GM12864 (cell line): Measurements from ENCODE around the gene LINGO1.

ENCODE experiments used
- DNase-seq: peaks from one replicate; pipeline ENCODE4 v3.0.0-alpha.2; 2011; ENCODE audit warnings: low read depth
- H3K4me3 ChIP-seq: 2 replicates; pipeline ENCODE4 v1.5.1; 2011; ENCODE audit warnings: mild to moderate bottlenecking, low read depth, low read length, control low read depth
- CTCF ChIP-seq: IDR thresholded peaks from 2 replicates; pipeline ENCODE4 v1.5.1; 2011; ENCODE audit warnings: low read depth, mild to moderate bottlenecking, moderate library complexity, low read length, control low read depth, inconsistent platforms; ENCODE audit errors: missing control alignments

LINGO1 gene

GRCh38 chr15:77627067-77627466, 5.6 kb downstream of the LINGO1 start:
- no peak overlapping the region for H3K4me3 ChIP-seq
- no peak for DNase-seq
- no peak for TF ChIP-seq CTCF

GRCh38 chr15:77626002-77626401, 6.7 kb downstream of the LINGO1 start:
- DNase-seq, result no peak
- no peak for TF ChIP-seq CTCF
- H3K4me3 ChIP-seq, result no peak overlapping the region

GRCh38 chr15:77625376-77625775, 7.3 kb downstream of the LINGO1 start:
- DNase-seq, result no peak
- no peak overlapping the region for H3K4me3 ChIP-seq
- no peak for TF ChIP-seq CTCF

GRCh38 chr15:77624868-77625267, 7.8 kb downstream of the LINGO1 start:
- no peak for DNase-seq
- H3K4me3 ChIP-seq, result no peak overlapping the region
- TF ChIP-seq CTCF, result no peak

- no peak overlapping the region for H3K4me3 ChIP-seq
- no peak for DNase-seq
Measured at GRCh38 chr15:77623755-77624524, 8.8 kb downstream of the LINGO1 start.

GRCh38 chr15:77622934-77623754, 9.6 kb downstream of the LINGO1 start:
- DNase-seq, result no peak
- no peak for TF ChIP-seq CTCF
- H3K4me3 ChIP-seq, result no peak overlapping the region

More at GRCh38 chr15:77623755-77624524, 8.8 kb downstream of the LINGO1 start:
- no peak for TF ChIP-seq CTCF
